HEK293 (cell line): ENCODE results near the gene CORO6.

Source experiments
- BCL11A ChIP-seq: fragments of 450-650 bp; formaldehyde crosslinking; IDR thresholded peaks from 2 replicates; pipeline ENCODE4 v1.5.1; 2016; ENCODE audit warnings: low read depth, missing biosample characterization, missing genetic modification characterization
- CTCF ChIP-seq: fragments of 450-650 bp; formaldehyde crosslinking; IDR thresholded peaks from 2 replicates; pipeline ENCODE4 v1.5.1; 2016; ENCODE audit warnings: missing biosample characterization, missing genetic modification characterization
- ZBTB11 ChIP-seq: fragments of 450-650 bp; formaldehyde crosslinking; conservative IDR thresholded peaks from 2 replicates; pipeline ENCODE4 v1.5.1; 2016; ENCODE audit warnings: low read depth, missing biosample characterization, missing genetic modification characterization
- ZNF610 ChIP-seq: fragments of 450-650 bp; formaldehyde crosslinking; IDR thresholded peaks from 2 replicates; pipeline ENCODE4 v1.5.1; 2016; ENCODE audit warnings: missing biosample characterization, missing genetic modification characterization, borderline replicate concordance

GRCh38 chr17:29652976-29653375 lies 30.3 kb upstream of the CORO6 start:
- TF ChIP-seq BCL11A (tag by site-specific recombination) = no peak
- no peak for TF ChIP-seq ZNF610 (tag by site-specific recombination)
- TF ChIP-seq ZBTB11 (tag by site-specific recombination) = no peak
- TF ChIP-seq CTCF (tag by site-specific recombination) = no peak
